NCI-H526 (cell line): ENCODE results near the gene LRRC15.

Experiments used
- DNase-seq, 2 experiments: peaks; one replicate each; lab custom pipeline; 2025; lab: John Stamatoyannopoulos, UW

Gene LRRC15

GRCh38 chr3:194332858-194333211, 36.7 kb downstream of the LRRC15 start:
- DNase-seq, result no peak

GRCh38 chr3:194330579-194330978, 39.0 kb downstream of the LRRC15 start:
- DNase-seq, result no peak

- DNase-seq, result no peak
These were observed 39.4 kb downstream of the LRRC15 start for GRCh38 chr3:194330160-194330559.

GRCh38 chr3:194329583-194329965, 40.0 kb downstream of the LRRC15 start:
- DNase-seq, result no peak

- no peak for DNase-seq
These were observed 40.5 kb downstream of the LRRC15 start for GRCh38 chr3:194328942-194329582.

- DNase-seq, result no peak
These were observed 41.4 kb downstream of the LRRC15 start for GRCh38 chr3:194328053-194328657.

GRCh38 chr3:194327218-194328052, 42.1 kb downstream of the LRRC15 start:
- no peak for DNase-seq

- no peak for DNase-seq
These were observed 42.6 kb downstream of the LRRC15 start for GRCh38 chr3:194326968-194327217.

- no peak for DNase-seq
These were observed 43.2 kb downstream of the LRRC15 start for GRCh38 chr3:194326192-194326967.

GRCh38 chr3:194325424-194326153, 44.0 kb downstream of the LRRC15 start:
- DNase-seq, result no peak

- DNase-seq, result no peak
These were observed 44.7 kb downstream of the LRRC15 start for GRCh38 chr3:194324823-194325327.

GRCh38 chr3:194323785-194324735, 45.5 kb downstream of the LRRC15 start:
- DNase-seq, result no peak

GRCh38 chr3:194322678-194323211, 46.8 kb downstream of the LRRC15 start:
- peak in 1 of 2 experiments; percentile 54 for DNase-seq

GRCh38 chr3:194321693-194322640, 47.6 kb downstream of the LRRC15 start:
- DNase-seq, result peak; percentile 61 to 82

GRCh38 chr3:194320744-194321243, 48.7 kb downstream of the LRRC15 start:
- DNase-seq, result no peak

GRCh38 chr3:194320100-194320499, 49.4 kb downstream of the LRRC15 start:
- no peak for DNase-seq

- DNase-seq, result no peak
These were observed 50.9 kb downstream of the LRRC15 start for GRCh38 chr3:194318511-194319161.

- no peak for DNase-seq
These were observed 52.6 kb downstream of the LRRC15 start for GRCh38 chr3:194316918-194317317.
